ENCODE measurements around the gene TGM5.
"Not testable (repeated sequence)": the region's sequence is repeated elsewhere in the genome, so short reads cannot be mapped to it uniquely, and the experiment has no call there.

The TGM5 gene

DNA sequence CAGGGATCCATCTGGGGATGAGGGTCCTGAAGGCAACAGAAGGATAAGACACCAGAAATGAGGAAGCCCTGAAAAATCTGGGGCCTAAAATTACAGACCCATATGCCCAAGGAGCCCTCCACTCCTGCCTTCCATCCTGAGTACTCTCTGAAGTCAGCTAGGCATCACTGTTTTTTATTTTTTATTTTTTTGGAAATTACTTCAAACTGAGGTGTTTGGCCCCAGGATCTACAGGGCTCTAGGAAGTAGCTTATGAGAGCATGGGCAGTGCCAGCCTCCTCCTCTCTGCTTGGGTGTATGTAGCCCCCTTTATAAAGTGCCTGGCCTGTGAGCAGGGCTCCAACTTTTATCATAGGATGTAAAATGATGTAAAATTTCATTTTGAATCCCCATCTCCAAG is 53.8 kb downstream of the TGM5 start:
- no peak for DNase-seq

- DNase-seq, result no peak
Observed at GRCh38 chr15:43212299-43212698, 54.4 kb downstream of the TGM5 start.

- no peak for DNase-seq
Observed at GRCh38 chr15:43211224-43211735, 55.4 kb downstream of the TGM5 start.

DNA sequence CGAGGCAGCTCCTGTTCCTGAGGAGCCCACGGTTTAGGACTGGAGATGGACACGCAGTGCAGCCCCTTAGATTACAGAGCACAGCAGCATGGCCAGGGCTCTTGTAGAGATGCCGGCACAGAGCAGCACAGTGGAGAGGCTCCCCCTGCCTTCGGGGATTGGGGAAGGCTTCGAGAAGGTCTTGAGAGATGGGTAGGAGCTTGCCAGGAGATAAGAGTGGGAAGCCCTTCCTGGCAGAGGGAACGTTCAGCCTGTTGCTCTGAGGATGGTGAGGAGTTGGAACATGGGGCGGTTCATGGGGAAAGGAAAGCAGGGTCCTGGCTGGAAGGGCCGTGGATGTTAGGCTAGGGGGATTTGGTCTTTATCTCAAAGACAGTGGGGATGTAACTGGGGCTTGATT is 55.9 kb downstream of the TGM5 start:
- DNase-seq, result no peak

GRCh38 chr15:43210172-43210745 is 56.5 kb downstream of the TGM5 start:
- no peak for DNase-seq

GRCh38 chr15:43209059-43209824 is 57.5 kb downstream of the TGM5 start:
- DNase-seq, result no peak

- DNase-seq, result no peak
Observed at GRCh38 chr15:43208052-43209002, 58.4 kb downstream of the TGM5 start.

GRCh38 chr15:43207024-43207423 is 59.7 kb downstream of the TGM5 start:
- no peak for DNase-seq

GRCh38 chr15:43206054-43206453 is 60.7 kb downstream of the TGM5 start:
- no peak for DNase-seq

DNA sequence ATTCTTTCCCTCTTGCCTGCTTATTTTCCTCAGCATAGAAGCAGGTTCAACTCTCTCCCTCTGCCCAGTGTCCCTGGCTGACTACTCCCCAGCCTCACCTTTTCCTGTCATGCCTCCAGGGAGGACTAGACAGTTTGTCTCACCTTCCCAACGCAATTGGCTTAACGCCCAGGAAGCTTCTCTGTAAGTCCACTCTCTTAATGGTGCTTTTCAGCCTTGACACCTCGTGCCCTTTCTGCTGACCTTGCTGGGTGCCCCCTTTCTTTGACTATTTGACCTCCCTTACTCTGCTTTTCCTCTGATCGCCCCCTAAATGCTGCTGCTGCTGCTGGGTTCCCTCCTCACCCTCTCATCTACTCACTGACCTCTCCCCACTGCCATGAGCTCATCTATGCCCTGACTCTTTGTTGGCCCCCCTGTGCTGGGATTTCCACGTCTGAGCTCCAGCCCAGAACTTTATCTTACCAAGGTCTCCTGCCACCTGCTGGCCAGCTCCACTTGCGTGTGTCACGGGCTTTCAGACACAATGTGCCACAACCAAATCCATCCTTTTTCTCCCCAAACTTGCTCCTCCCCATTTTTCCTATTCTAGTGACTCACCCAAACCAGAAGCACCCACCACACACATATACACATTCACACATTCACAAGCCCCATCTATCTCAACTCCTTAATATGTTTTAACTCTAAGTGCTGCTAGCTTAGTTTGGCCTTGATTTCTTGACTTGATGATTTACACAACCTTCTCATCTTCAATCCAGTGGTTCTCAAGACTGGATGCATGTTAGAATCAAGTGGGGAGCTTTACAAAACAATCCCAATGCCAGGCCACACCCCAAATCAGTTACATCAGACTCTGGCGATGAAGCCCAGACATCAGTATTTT is 62.5 kb downstream of the TGM5 start:
- DNase-seq, result no peak

- no peak for DNase-seq
Observed at GRCh38 chr15:43199945-43200488, 66.7 kb downstream of the TGM5 start.

- DNase-seq, result no peak
Observed at GRCh38 chr15:43198992-43199391, 67.7 kb downstream of the TGM5 start.

GRCh38 chr15:43198556-43198955 is 68.2 kb downstream of the TGM5 start:
- not testable (repeated sequence) for DNase-seq

- DNase-seq, result not testable (repeated sequence)
Observed at GRCh38 chr15:43197773-43198172, 69.0 kb downstream of the TGM5 start.

DNA sequence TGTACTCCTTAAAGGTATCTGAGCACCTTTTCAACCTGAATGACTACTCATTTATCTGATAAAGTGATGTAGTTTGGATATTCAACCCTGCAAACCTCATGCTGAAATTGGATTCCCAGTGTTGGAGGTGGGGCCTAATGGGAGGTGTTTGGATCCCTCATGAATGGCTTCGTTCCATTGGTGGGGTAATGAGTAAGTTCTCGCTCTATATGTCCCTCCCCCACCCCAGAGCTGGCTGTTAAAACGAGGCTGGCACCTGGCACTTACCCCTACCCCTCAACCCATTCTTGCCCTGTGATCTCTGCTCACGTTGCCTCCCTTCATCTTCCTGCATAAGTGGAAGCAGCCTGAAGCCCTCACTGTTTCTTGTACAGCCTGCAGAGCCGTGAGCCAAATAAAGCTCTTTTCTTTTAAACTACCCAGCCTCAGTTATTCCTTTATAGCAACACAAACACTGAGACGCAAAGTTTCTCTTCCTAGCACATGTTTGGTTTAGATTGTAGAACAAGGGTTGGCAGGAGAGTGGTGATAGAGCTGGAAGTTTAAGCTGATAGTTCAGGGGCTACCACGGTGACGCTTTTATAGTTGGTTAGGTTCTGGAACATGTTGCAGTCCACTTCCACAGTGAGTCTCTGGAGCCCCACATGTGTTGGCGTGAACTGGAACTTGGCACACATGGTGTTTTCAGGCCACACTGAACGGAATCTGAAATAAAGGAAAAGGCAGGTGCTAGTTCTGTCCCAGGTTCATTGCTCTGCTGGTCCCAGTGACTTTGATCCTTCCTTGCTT is 69.8 kb downstream of the TGM5 start:
- DNase-seq, result no peak

DNA sequence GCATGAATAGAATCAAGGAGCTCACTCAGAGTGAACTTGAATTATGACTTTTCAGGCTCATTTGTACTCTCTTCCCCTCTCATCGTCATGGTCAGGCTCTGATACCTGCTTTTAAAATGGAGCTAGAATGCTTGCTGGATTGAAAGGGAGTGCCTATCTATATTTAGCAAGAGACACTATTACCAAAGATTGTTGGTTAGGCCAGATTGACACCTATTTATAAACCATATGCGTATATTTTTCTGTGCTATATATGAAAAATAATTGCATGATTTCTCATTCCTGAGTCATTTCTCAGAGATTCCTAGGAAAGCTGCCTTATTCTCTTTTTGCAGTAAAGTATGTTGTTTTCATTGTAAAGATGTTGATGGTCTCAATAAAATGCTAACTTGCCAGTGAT is 71.9 kb downstream of the TGM5 start:
- DNase-seq, result no peak

- no peak for DNase-seq
Observed at GRCh38 chr15:43193710-43194109, 73.0 kb downstream of the TGM5 start.

GRCh38 chr15:43190178-43190577 is 76.5 kb downstream of the TGM5 start:
- no peak for DNase-seq

- no peak for DNase-seq
Observed at GRCh38 chr15:43189296-43189695, 77.4 kb downstream of the TGM5 start.

DNA sequence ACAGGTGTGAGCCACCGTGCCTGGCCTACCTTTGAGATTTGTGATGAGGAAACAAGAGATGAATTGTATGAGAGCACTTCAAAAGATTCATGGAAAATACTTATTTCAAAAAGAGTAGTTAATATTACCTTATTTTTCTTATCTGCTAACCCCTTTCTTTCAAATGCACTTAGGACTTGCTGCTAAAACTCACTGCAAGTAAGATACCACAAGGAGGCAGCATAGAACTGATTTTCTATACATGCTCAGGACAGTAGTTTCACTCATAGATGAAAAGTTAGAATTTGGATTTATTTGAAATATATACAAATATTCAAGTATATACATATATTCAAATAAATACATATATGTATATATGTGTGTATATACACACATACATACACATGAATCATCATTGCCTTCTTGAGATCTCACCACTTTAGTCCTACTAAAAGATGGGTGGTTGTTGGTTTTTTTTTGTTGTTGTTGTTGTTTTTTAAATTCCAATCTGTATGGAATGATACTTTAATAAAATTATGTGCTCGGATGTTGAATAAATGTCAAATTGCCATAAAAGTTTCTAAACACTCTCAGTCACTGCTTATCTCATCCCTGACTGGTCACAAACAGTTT is 79.1 kb downstream of the TGM5 start:
- no peak for DNase-seq

DNA sequence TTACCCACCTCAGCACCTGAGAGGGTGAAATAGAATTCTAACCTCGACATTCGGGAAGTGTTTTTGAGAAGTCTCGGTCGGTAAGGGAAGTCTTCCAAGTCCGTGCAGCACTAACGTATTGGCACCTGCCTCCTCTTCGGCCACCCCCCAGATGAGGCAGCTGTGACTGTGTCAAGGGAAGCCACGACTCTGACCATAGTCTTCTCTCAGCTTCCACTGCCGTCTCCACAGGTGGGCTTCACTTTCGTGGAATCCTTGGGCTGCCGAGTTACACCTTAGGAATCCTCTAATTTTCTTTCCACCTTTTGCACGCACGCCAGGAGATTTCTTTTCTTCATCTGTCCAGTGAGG is 80.8 kb downstream of the TGM5 start:
- DNase-seq, result no peak

Measured in effector CD8-positive, alpha-beta T cell (primary cell).